Nucleus accumbens (tissue), 56 donors: ENCODE data around the gene TANC1.
A peak's percentile ranks its signal among the peaks of the same experiment; 100 is the strongest.

Experiments used
- DNase-seq, 56 donors: peaks; one replicate each; lab custom pipeline; 2025; lab: John Stamatoyannopoulos, UW

The TANC1 gene

GRCh38 chr2:158960193-158960592 is 8.2 kb upstream of the TANC1 start:
- DNase-seq: no peak

DNA sequence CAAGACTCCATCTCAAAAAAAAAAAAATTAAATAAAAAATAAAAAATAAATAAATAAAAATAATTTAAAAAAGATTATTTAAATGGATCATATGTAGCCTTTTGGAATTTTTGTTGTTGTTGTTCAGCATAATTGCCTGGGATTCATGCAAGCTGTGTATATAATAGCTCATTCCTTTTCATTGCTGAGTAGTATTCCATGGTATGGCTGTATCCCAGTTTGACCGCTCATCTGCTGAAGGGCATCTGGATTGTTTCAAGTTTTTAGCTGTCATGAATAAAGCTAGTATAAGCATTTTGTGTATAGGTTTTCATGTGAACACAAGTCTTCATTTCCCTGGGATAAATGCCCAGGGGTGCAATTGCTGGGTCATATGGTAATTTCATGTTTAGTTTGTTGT is 6.4 kb upstream of the TANC1 start:
- no peak for DNase-seq

DNA sequence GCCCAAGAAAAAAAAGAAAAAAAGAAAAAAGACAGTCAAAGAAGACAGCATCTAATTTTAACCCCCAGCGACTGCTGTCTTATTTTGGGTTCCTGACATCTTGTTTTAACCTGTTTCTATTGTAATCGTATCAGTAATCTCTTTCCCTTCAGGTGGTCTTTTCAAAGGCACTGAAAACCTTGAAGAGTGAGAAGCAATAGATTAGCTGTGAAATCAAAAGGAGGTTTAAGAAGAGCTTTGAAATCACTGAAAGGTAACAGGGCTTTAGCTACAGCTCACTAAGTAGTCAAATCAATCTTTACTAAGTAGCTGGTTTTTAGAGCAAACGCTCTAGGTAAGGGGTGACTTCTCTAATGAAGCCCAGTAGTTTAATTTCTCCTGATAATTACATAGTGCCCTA is 5.4 kb upstream of the TANC1 start:
- no peak for DNase-seq

GRCh38 chr2:158965107-158965506 is 3.3 kb upstream of the TANC1 start:
- no peak for DNase-seq

- DNase-seq: no peak
These were observed 2.8 kb upstream of the TANC1 start for GRCh38 chr2:158965641-158966040.

- DNase-seq: no peak
These were observed 2.1 kb upstream of the TANC1 start for GRCh38 chr2:158966312-158966711.

DNA sequence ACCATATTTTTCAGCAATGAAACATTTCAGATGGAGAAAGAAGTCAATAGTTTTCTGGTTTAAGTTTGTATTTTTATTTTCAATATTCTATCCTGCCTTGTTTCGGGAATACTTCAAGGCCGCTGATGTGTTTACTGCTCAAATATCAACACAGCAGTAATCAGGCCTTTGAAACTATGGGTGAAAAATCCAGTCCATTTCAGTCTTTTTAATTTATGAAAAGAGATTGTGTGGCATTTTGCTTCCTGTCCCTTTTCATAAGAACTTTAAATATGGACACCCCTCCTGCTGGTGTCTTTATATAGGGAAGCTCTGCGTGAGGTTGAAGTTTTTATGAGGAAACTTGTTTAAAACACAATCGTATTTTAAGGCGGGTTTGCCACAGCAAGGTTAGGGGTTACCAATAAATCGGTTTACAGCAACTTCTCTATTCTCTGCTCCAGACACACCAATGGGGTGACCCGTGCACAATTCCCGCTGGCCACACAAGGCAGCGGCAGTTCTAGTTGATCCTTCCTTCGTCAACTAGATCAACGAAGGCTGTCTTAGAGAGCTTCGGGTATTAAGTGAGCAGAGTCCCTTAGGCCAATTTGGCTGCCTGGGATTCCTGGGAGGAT is 1.2 kb upstream of the TANC1 start:
- peak in 23 of 56 donors; percentile 40 to 76 (median 57) for DNase-seq

- DNase-seq: peak in 51 of 56 donors; percentile 9 to 77 (median 57)
These were observed 577 bp upstream of the TANC1 start for GRCh38 chr2:158967731-158968395.

DNA sequence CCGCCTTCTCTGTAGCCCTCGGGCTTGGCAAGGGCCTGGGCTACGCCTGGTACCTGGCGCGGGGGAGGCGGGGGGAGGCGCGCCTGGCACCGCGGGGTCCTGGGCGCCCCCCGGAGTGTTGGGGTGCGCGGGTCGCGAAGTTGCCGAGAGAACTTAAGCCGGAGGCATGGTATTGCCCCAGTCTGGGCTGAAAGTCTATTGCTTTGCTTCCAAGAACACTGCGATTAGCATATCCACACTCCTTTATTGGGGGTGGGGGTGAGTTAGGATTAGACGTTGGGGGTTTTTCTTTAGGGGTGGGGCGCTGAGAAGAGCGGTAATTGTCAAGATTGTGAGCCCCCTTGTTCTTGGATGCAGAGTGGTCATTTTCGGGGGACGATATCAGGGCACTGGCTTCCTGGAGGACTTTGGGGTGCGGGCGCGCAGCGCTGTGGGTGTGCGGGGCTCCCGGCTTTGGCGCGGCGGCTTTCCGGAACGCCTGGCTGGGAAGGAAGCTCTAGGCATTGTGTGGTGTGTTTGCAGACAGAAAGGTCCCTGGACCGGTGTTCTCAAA is 798 bp downstream of the TANC1 start:
- peak in 8 of 56 donors; percentile 35 to 61 (median 46) for DNase-seq

DNA sequence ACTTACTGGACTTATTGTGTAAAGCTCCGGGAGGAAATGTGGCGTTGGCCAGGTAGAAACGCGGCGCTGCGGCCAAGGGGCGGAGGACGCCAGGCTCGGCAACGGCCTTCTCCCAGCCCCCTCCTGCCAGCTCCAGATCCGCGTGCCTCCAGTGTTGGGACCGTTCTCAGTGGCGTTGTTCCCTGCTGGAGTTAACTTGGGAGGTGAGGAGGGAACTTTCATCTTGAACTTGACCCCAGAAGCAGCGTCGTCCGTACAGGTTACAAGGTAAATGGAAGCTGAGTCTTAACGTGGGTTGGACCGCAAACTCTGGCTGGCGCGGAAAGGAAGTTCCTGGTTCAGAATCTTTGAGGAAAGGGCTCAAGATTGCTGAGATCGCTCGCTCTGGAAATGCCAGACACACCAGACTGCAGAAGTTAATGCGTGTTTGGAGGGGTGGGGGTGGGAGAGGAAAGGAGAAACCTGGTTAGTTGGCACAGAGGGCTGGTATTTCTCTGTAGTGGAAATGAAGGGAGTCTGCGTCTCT is 1.3 kb downstream of the TANC1 start:
- DNase-seq: peak in 33 of 56 donors; percentile 11 to 61 (median 32)

DNA sequence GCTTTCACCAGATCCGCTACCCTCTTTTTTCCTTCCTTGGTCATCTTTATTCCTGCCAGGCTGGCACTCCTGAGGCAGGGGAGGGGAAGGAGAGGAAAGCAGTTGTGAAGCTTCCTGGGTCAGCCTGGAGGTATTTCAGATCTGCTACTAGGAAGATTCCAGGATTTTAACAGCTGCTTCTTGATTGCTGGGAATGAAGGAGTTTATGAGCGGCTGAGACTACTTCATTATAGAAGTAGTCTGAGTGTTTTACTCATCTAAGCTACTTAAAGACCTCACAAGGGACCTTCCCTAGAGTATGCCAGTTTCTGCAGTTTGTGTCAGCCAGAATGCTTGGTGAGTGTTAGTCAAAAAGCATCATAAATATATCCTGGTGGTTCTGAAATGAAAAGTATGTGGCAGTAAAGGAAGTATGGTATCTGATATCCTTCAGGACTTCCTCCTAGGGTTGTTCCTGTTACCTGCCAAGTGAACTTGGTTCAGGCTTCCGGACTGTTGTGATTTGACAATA is 1.9 kb downstream of the TANC1 start:
- peak in 3 of 56 donors; percentile 19 to 34 (median 19) for DNase-seq

- no peak for DNase-seq
These were observed 4.9 kb downstream of the TANC1 start for GRCh38 chr2:158973116-158973956.

GRCh38 chr2:158975271-158975921 is 7.0 kb downstream of the TANC1 start:
- DNase-seq: no peak

GRCh38 chr2:158979772-158980171 is 11.3 kb downstream of the TANC1 start:
- DNase-seq: no peak

DNA sequence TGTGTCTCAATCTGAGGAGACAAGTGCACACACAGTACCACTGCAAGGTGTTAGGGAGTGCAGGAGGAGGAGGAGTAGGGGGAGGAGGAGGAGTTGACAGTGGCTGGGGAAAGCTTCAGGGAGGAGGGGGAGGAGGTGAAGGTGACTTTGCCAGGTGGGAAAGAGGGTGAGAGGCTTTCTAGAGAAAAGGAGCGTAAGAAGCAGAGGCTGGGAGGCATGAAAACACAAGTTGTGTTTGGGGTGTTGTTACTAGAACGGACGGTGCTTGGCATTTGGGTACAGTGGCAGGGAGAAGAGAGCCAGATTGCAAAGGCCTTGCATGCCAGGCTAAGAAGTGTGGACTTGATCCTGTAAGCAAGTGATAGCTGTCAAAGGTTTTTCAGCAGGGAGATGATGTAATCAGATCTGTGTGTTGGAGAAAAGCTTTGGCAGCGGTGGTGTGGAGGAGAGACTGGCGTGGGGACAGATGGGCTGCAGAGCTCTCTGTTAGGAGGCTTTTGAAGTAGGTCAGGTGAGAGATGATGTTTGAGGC is 16.2 kb downstream of the TANC1 start:
- DNase-seq: no peak

DNA sequence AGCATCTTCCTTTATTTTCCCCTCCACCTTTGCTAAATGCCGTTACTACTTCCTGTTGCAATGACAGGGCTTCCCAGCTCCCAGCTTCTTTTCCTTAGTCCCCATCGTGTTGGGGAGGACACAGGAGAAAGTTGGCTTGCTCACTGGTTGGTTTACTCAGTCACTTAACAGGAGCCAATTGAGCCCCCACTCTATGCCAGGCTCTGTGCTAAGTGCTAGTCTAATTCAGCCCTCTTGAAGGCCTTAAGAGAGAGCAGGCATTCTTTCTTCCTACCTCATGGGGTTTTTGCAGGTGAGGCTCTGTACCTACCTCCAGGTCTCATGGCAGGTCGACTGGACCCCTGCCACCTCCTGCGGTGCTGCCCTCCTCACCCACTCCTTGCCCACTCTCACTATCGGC is 20.1 kb downstream of the TANC1 start:
- DNase-seq: no peak

- DNase-seq: peak in 1 of 56 donors; percentile 6
These were observed 20.7 kb downstream of the TANC1 start for GRCh38 chr2:158989165-158989564.

DNA sequence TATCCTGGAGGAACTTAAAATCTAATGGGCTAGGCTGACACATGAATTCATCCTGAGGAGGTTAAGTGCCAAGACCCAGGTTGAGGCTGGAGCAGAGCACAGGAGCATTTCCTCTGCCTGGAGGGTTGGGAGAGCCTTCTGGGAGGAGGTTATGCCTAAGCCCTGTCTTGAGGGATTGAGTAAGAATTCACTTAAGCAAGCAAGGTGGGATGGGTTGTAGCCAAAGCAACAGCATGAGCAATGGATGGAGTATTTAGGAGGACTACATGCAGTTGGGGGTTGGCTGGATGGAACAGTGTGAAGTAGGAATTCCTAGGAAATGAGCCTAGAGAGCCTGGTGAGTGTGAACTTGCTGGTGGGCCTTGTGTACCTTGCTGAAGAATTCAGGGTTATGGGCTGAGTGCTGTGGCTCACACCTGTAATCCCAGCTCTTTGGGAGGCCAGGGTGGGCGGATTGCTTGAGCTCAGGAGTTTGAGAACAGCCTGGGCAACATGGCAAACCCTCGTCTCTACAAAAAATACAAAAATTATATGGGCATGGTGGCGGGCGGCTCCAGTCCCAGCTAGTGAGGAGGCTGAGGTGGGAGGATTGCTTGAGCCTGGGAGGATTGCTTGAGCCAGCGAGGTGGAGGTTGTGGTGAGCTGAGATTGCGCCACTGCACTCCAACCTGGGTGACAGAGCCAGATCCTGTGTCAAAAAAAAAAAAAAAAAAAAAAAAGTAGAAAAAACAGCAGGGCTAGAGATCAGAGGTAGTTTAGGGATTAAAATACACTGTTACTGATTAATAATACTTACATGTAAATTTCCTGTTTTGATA is 22.2 kb downstream of the TANC1 start:
- DNase-seq: no peak

DNA sequence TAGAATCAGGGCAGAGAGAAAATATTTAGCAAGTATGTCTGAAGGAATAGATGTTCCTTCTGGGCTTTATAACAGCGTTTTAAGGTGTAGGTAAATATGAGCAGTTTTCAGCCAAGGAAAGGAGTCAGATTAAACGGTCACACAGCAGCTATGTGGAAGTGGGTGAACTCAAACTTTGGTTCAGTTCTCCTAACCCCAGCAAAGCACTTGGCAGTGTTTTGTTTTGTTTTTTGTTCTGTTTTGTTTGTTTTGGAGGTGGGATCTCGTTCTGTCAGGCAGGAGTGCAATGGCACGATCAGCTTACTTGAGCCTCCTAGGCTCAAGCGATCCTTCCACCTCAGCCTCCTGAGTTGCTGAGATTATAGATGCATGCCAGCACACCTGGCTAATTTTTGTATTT is 24.6 kb downstream of the TANC1 start:
- no peak for DNase-seq
